Measurements from ENCODE around the gene PDE10A.

GRCh38 chr6:165577556-165577955 is 85.5 kb downstream of the PDE10A start:
- TF ChIP-seq CTCF (conservative IDR thresholded peaks at IDR 0.05 in 1 of 2, IDR thresholded peaks at IDR 0.05 in 1 of 2; ENCODE audit: extremely low read depth in 1 of 2, insufficient read depth in 1 of 2, low read depth in 1 of 2, low read length in 2 of 2) (no peak), EZH2 (IDR thresholded peaks at IDR 0.05; ENCODE audit: borderline replicate concordance, low read length) (no peak)
